GM21723 (cell line): ENCODE data around the gene EPAS1.
A peak's percentile ranks its signal among the peaks of the same experiment; 100 is the strongest.

Experiments
- ATAC-seq: cut with Tn5 transposase; IDR thresholded peaks from one replicate; pipeline ENCODE4 v1.9.1; 2021; ENCODE audit warnings: mild to moderate bottlenecking, moderate library complexity; ENCODE audit not compliant: unreplicated experiment

The EPAS1 gene

GRCh38 chr2:46296840-46297545 is at the start of gene EPAS1:
Gene EPAS1, plus strand, starts transcription at chr2:46297407. Its CDS starts 505 bp downstream, at chr2:46297912.
- ATAC-seq: peak; percentile 85

DNA sequence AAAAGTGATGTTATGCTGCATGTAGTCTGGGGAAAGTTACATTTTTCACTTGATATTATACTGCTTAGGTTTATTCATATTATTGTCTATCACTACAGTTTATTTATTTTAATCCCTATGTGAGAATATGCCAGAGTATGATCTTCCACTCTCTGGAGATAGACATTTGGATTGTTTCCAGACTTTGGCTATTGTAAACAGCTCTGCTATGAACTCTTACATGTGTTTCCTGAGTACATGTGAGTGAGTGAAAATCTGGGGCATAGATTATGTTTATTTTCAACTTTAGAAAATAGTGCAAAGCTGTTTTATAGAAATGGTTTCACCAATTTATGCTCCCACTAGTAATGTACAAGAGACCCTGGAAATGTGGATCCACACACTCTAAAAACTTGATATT is 49.0 kb upstream of the EPAS1 start:
- no peak for ATAC-seq

DNA sequence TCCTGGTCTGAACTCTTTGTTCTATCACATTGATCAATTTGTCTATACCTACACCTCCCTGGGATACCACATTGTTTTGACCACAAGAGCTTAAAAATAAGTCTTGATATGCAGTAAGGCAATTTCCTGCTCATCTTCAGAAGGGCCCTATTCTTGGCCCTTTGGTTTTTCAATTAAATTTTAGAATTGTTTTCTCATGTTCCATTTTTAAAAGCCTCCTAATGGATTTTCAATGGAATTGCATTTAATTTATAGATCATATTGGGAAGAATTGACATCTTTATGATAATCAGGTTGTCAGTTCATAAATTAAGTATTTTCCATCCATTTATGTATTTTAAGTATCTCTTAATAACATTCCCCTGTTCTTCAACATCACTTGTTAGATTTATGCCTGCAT is 47.6 kb upstream of the EPAS1 start:
- ATAC-seq: no peak

DNA sequence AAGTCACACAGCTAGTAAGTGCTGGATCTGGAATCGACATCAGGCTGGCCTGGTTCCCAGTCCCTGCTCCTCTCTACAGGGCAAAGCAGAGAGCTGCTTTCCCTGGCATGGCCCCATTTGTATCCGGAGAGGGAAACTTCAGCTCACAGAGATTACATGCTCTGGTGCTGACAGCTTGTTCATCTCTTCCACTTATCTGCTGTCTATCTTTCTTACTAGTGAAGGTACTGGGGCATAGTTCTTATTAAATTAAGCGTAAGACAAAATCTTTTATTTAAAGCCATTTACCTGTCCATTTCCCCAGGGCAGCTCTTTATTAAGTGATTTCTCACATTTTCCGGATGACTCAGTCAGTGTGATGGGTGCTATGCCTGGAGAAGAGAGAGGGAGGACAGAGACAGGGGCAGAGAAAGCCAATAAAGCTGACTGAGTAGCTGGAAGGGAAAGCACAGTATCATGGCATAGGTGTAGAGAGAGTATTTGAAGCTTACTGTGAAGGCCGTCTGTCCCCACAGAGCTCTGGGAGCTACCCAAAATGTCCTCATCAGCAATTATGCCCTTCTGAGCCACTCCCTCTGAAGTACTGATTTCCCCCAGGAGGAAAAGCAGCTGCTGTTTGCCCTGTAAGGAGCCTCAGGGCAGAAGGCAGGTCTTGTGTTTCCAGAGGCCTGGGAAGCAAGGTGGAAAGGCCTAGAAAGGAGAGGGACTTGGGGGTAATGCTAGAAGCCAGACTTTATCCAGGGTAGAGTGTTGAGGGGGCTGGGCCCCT is 44.1 kb upstream of the EPAS1 start:
- no peak for ATAC-seq

DNA sequence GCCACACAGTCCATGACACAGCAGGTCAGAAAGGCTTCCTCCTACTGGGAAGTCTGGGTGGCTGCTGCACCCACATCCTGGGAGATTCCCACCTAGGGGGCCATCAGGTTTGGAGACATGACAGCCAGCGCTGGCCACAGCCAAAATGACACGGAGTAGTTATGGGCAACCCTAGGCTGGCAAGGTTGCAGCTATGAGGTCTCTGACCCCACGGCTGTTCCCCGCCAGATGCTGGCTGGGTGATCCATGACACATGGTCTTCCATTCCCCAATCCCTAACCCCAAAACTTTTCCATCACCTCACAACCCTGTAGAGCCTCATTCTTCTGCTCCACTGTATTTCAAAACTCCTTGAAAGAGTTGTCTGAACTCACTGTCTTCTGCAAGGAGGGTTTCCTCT is 42.7 kb upstream of the EPAS1 start:
- no peak for ATAC-seq

GRCh38 chr2:46256563-46257142 is 40.6 kb upstream of the EPAS1 start:
- no peak for ATAC-seq

DNA sequence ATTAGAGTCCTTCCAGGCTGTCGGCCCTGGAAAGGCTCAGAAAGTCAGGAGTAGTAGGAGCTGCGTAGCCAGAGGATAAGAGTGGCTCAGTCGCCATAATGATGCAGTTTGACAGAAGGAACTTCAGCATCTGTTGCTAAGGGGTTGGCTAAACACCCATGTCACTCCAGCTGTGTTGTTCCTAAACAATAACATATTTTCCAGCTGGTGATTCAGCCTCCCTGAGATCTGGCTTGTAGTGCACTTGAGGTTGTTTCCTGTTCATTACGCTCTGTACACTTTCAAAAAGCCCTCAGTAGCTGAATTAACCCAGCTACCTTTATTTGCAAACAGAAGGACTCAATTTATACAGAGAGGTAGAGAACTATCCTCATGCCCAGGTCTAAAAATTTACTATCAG is 39.7 kb upstream of the EPAS1 start:
- ATAC-seq: no peak

GRCh38 chr2:46257980-46258379 is 39.2 kb upstream of the EPAS1 start:
- no peak for ATAC-seq

GRCh38 chr2:46258937-46259776 is 38.0 kb upstream of the EPAS1 start:
- ATAC-seq: no peak

DNA sequence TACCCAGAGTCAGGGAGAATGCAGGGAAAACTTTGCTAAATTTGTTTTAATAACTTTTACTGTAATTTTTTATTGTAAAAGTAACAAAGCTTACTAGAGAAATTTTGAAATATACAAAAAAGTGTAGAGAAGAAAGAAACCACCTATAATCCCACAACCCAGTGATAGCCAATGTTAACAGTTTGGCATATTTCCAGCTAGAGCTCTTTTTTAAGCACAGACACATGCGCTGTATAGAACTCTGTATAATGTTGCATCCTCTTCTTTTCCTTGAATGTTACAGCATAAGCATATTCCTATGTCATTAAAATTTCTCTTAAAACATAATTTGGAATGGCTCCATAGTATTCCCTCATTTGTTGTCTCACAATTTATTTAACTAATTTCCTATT is 37.4 kb upstream of the EPAS1 start:
- no peak for ATAC-seq

GRCh38 chr2:46260305-46260704 is 36.9 kb upstream of the EPAS1 start:
- no peak for ATAC-seq

GRCh38 chr2:46262248-46262938 is 34.8 kb upstream of the EPAS1 start:
- no peak for ATAC-seq

GRCh38 chr2:46263347-46263746 is 33.9 kb upstream of the EPAS1 start:
- ATAC-seq: no peak

GRCh38 chr2:46264447-46264846 is 32.8 kb upstream of the EPAS1 start:
- ATAC-seq: no peak

DNA sequence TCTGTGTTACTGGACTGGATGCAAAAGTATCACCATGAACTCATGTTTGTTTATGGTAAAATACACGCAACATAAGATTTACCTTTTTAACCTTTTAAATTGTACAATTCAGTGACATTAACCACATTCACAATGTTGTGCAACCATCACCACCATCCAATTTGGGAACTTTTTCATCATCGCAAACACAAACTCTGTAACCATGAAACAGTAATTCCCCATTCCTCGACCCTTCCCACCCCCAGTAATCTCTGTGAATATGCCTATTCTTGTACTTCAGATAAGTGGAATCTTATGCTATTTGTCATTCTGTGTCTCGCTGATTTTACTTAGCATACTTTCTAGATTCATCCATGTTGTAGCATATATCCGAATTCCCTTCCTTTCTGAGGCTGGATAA is 31.1 kb upstream of the EPAS1 start:
- no peak for ATAC-seq

GRCh38 chr2:46267616-46268015 is 29.6 kb upstream of the EPAS1 start:
- ATAC-seq: no peak

DNA sequence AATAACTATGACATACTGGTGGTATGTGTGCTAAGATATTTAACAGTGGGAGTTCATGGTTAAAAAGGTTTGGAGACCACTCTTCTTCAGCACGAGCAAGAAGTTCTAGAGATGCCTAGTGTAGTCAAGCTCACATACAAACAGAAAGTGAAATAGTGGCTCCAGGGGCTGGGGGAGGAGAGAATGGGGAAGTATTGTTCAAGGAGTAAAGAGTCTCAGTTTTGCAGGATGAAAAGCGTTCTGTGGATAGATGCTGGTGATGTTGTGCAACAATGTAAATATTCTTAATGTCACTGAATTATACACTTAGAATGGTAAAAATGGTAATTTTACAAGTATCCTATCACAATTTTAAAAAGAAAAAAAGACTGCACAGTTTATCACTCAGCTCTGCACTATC is 29.0 kb upstream of the EPAS1 start:
- ATAC-seq: no peak

- ATAC-seq: no peak
These were observed 28.2 kb upstream of the EPAS1 start for GRCh38 chr2:46269001-46269400.

DNA sequence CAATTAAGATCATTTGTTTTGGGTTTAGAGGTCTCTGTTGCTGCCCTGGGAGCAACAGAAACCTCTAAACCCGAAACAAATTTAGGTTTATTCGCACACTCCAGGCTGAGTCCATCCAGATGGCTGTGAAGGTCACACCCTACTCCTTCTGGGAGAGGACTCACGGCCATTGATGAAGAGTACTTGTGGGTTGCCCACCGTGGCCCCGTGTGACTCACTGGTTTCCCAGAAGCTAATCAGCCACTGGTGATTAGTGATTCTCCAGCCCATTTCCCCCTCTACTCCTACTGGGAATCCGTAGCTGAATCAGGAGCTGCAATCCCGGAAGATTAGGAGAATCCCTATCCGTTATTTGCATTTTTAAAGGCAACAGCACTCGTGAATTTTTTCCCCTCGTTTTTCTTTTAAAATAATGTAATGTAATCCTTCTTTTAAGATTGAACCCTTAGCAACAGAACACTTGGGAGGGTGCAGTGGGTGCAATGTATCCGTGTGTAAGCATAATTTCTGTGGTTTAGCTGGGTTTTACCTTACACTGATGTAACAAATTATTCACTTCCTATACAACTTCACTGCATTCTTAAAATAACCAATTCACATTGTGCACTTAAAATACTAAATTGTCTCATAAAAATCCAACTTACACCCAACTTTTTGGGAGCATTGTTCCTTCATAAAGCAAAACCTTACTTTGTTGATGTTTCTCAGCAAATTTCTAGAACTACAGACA is 27.5 kb upstream of the EPAS1 start:
- no peak for ATAC-seq

DNA sequence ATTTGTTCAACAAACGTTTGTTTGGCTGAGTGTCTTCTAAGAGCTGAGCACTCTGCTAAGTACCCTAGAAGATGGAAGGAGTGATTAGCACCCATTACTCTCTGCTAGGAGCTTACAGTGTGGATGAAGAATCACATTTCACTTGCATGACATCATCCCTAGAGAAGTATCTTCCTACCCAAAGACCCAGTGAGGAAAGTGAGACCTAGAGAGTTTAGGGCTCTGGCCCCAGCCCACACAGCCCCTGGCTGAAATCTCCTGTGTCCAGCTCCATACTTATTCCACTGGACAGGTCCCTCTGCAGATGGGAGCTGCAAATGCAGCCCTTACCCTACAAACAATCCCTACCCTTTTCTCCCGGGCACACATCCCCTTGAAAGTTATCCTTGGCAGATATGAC is 26.8 kb upstream of the EPAS1 start:
- ATAC-seq: no peak
